ENCODE data around the gene ARL2.
"Not testable (repeated sequence)": the region's sequence is repeated elsewhere in the genome, so short reads cannot be mapped to it uniquely, and the experiment has no call there.

Gene ARL2

GRCh38 chr11:65008873-65009272, 5.1 kb upstream of the ARL2 start:
- no peak overlapping the region for H3K4me3 ChIP-seq (ENCODE audit: low read length)
- no peaks in the 10 kb centered on the region for H3K27me3 ChIP-seq (ENCODE audit: control insufficient read depth, insufficient read depth, low read length)
- no peaks in the 10 kb centered on the region for H3K9me3 ChIP-seq (ENCODE audit: control insufficient read depth, low read depth, low read length)
- H3K9ac ChIP-seq (ENCODE audit: low read length) = no peak overlapping the region
- no peaks in the 10 kb centered on the region for H3K4me1 ChIP-seq (ENCODE audit: control insufficient read depth, low read depth, low read length)
- no peak overlapping the region for H3K27ac ChIP-seq (ENCODE audit: low read length)
- no peaks in the 10 kb centered on the region for H3K36me3 ChIP-seq (ENCODE audit: control insufficient read depth, low read depth, low read length)

GRCh38 chr11:65013130-65013887, 651 bp upstream of the ARL2 start:
- Histone ChIP-seq H3K9ac (ENCODE audit: low read length) (peak overlapping the region; percentile 63), H3K36me3 (ENCODE audit: control insufficient read depth, low read depth, low read length) (peaks cover 6% of the 10 kb centered on the region), H3K27me3 (ENCODE audit: control insufficient read depth, insufficient read depth, low read length) (no peaks in the 10 kb centered on the region), H3K4me1 (ENCODE audit: control insufficient read depth, low read depth, low read length) (no peaks in the 10 kb centered on the region), H3K27ac (ENCODE audit: low read length) (peak overlapping the region; percentile 66), H3K4me3 (ENCODE audit: low read length) (peak overlapping the region; percentile 63), H3K9me3 (ENCODE audit: control insufficient read depth, low read depth, low read length) (no peaks in the 10 kb centered on the region)

- Histone ChIP-seq H3K9ac (ENCODE audit: low read length) (peak overlapping the region; percentile 63), H3K27me3 (ENCODE audit: control insufficient read depth, insufficient read depth, low read length) (no peaks in the 10 kb centered on the region), H3K36me3 (ENCODE audit: control insufficient read depth, low read depth, low read length) (peaks cover 15% of the 10 kb centered on the region), H3K4me1 (ENCODE audit: control insufficient read depth, low read depth, low read length) (no peaks in the 10 kb centered on the region), H3K27ac (ENCODE audit: low read length) (peak overlapping the region; percentile 31), H3K9me3 (ENCODE audit: control insufficient read depth, low read depth, low read length) (no peaks in the 10 kb centered on the region), H3K4me3 (ENCODE audit: low read length) (peak overlapping the region; percentile 63)
Observed at GRCh38 chr11:65014726-65015227, 817 bp downstream of the ARL2 start.

GRCh38 chr11:65016705-65017104, 2.7 kb downstream of the ARL2 start:
- Histone ChIP-seq H3K27ac (ENCODE audit: low read length) (no peak overlapping the region), H3K4me1 (ENCODE audit: control insufficient read depth, low read depth, low read length) (no peaks in the 10 kb centered on the region), H3K9ac (ENCODE audit: low read length) (no peak overlapping the region)

GRCh38 chr11:65017937-65018336, 4.0 kb downstream of the ARL2 start:
- Histone ChIP-seq H3K4me1 (ENCODE audit: control insufficient read depth, low read depth, low read length) (no peaks in the 10 kb centered on the region), H3K9me3 (ENCODE audit: control insufficient read depth, low read depth, low read length) (no peaks in the 10 kb centered on the region), H3K36me3 (ENCODE audit: control insufficient read depth, low read depth, low read length) (peaks cover 25% of the 10 kb centered on the region), H3K4me3 (ENCODE audit: low read length) (no peak overlapping the region), H3K9ac (ENCODE audit: low read length) (no peak overlapping the region), H3K27me3 (ENCODE audit: control insufficient read depth, insufficient read depth, low read length) (no peaks in the 10 kb centered on the region), H3K27ac (ENCODE audit: low read length) (no peak overlapping the region)

More at GRCh38 chr11:65016705-65017104, 2.7 kb downstream of the ARL2 start:
- no peaks in the 10 kb centered on the region for H3K9me3 ChIP-seq (ENCODE audit: control insufficient read depth, low read depth, low read length)
- H3K27me3 ChIP-seq (ENCODE audit: control insufficient read depth, insufficient read depth, low read length) = no peaks in the 10 kb centered on the region
- peaks cover 25% of the 10 kb centered on the region for H3K36me3 ChIP-seq (ENCODE audit: control insufficient read depth, low read depth, low read length)
- no peak overlapping the region for H3K4me3 ChIP-seq (ENCODE audit: low read length)

GRCh38 chr11:65019824-65020223, 5.9 kb downstream of the ARL2 start:
- H3K9ac ChIP-seq (ENCODE audit: low read length) = no peak overlapping the region
- no peaks in the 10 kb centered on the region for H3K4me1 ChIP-seq (ENCODE audit: control insufficient read depth, low read depth, low read length)
- H3K9me3 ChIP-seq (ENCODE audit: control insufficient read depth, low read depth, low read length) = no peaks in the 10 kb centered on the region
- H3K27me3 ChIP-seq (ENCODE audit: control insufficient read depth, insufficient read depth, low read length) = no peaks in the 10 kb centered on the region
- H3K36me3 ChIP-seq (ENCODE audit: control insufficient read depth, low read depth, low read length) = peaks cover 25% of the 10 kb centered on the region
- no peak overlapping the region for H3K4me3 ChIP-seq (ENCODE audit: low read length)
- no peak overlapping the region for H3K27ac ChIP-seq (ENCODE audit: low read length)

GRCh38 chr11:65021003-65021402, 7.0 kb downstream of the ARL2 start:
- H3K9ac ChIP-seq (ENCODE audit: low read length) = no peak overlapping the region
- H3K27ac ChIP-seq (ENCODE audit: low read length) = no peak overlapping the region
- H3K9me3 ChIP-seq (ENCODE audit: control insufficient read depth, low read depth, low read length) = no peaks in the 10 kb centered on the region
- H3K4me3 ChIP-seq (ENCODE audit: low read length) = no peak overlapping the region
- no peaks in the 10 kb centered on the region for H3K27me3 ChIP-seq (ENCODE audit: control insufficient read depth, insufficient read depth, low read length)
- no peaks in the 10 kb centered on the region for H3K4me1 ChIP-seq (ENCODE audit: control insufficient read depth, low read depth, low read length)
- H3K36me3 ChIP-seq (ENCODE audit: control insufficient read depth, low read depth, low read length) = peaks cover 25% of the 10 kb centered on the region

- Histone ChIP-seq H3K36me3 (ENCODE audit: control insufficient read depth, low read depth, low read length) (peaks cover 25% of the 10 kb centered on the region), H3K4me3 (ENCODE audit: low read length) (no peak overlapping the region), H3K27me3 (ENCODE audit: control insufficient read depth, insufficient read depth, low read length) (no peaks in the 10 kb centered on the region), H3K27ac (ENCODE audit: low read length) (no peak overlapping the region), H3K9me3 (ENCODE audit: control insufficient read depth, low read depth, low read length) (no peaks in the 10 kb centered on the region), H3K9ac (ENCODE audit: low read length) (no peak overlapping the region), H3K4me1 (ENCODE audit: control insufficient read depth, low read depth, low read length) (no peaks in the 10 kb centered on the region)
Observed at GRCh38 chr11:65021509-65021908, 7.5 kb downstream of the ARL2 start.

- not testable (repeated sequence) for H3K27me3 ChIP-seq (ENCODE audit: control insufficient read depth, insufficient read depth, low read length); H3K9me3 ChIP-seq (ENCODE audit: control insufficient read depth, low read depth, low read length); H3K4me1 ChIP-seq (ENCODE audit: control insufficient read depth, low read depth, low read length); H3K27ac ChIP-seq (ENCODE audit: low read length); H3K4me3 ChIP-seq (ENCODE audit: low read length); H3K9ac ChIP-seq (ENCODE audit: low read length)
- H3K36me3 ChIP-seq (ENCODE audit: control insufficient read depth, low read depth, low read length) = peaks cover 17% of the 10 kb centered on the region
Observed at GRCh38 chr11:65023502-65023901, 9.5 kb downstream of the ARL2 start.

- Histone ChIP-seq H3K4me1 (ENCODE audit: control insufficient read depth, low read depth, low read length) (no peaks in the 10 kb centered on the region), H3K4me3 (ENCODE audit: low read length) (peak overlapping the region; percentile 79), H3K27ac (ENCODE audit: low read length) (no peak overlapping the region), H3K9ac (ENCODE audit: low read length) (no peak overlapping the region), H3K9me3 (ENCODE audit: control insufficient read depth, low read depth, low read length) (no peaks in the 10 kb centered on the region), H3K36me3 (ENCODE audit: control insufficient read depth, low read depth, low read length) (no peaks in the 10 kb centered on the region), H3K27me3 (ENCODE audit: control insufficient read depth, insufficient read depth, low read length) (no peaks in the 10 kb centered on the region)
Observed at GRCh38 chr11:65026810-65027209, 12.8 kb downstream of the ARL2 start.

GRCh38 chr11:65027213-65028067, 13.5 kb downstream of the ARL2 start, which contains the start of gene SNX15:
Gene SNX15, plus strand, starts transcription at chr11:65027439. Its CDS starts 99 bp downstream, at chr11:65027538.
- H3K9ac ChIP-seq (ENCODE audit: low read length) = no peak within 1 kb of the TSS
- H3K4me1 ChIP-seq (ENCODE audit: control insufficient read depth, low read depth, low read length) = no peaks in the 10 kb centered on the region
- no peak within 1 kb of the TSS for H3K27ac ChIP-seq (ENCODE audit: low read length)
- no peaks in the 10 kb centered on the region for H3K9me3 ChIP-seq (ENCODE audit: control insufficient read depth, low read depth, low read length)
- H3K4me3 ChIP-seq (ENCODE audit: low read length) = peak within 1 kb of the TSS; percentile 79
- no peaks in the 10 kb centered on the region for H3K27me3 ChIP-seq (ENCODE audit: control insufficient read depth, insufficient read depth, low read length)
- no peaks in the 10 kb centered on the region for H3K36me3 ChIP-seq (ENCODE audit: control insufficient read depth, low read depth, low read length)
